ENCODE measurements around the gene SLC2A14. TPM values are rescaled to one million over a fixed set of nuclear protein-coding genes. Genes with fewer than 3 reads are reported as not detected.
A peak's percentile ranks its signal among the peaks of the same experiment; 100 is the strongest.
"Not testable (repeated sequence)": the region's sequence is repeated elsewhere in the genome, so short reads cannot be mapped to it uniquely, and the experiment has no call there.

Gene SLC2A14
- total and polyA plus RNA-seq, 5 experiments from 2014 or later, result 0.67 TPM; not detected in 4

DNA sequence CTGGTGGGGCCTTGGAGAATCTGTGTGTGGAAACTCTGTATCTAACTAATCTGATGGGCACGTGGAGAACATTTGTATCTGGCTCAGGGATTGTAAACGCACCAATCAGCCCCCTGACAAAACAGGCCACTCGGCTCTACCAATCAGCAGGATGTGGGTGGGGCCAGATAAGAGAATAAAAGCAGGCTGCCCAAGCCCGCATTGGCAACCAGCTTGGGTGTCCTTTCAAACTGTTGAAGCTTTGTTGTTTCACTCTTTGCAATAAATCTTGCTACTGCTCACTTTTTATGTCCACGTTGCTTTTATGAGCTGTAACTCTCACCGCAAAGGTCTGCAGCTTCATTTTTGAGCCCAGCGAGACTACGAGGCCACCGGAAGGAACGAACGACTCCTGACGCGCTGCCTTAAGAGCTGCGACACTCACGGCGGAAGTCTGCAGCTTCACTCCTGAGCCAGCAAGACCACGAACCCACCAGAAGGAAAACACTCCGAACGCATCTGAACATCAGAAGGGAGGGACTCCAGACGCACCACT lies 9.8 kb downstream of the SLC2A14 start:
- not testable (repeated sequence) for H3K36me3 Mint-ChIP-seq, H3K27me3 Mint-ChIP-seq, H3K9me3 Mint-ChIP-seq
- Mint-ChIP-seq H3K4me3 (peak overlapping the region; percentile 68 to 80 (median 78)), H3K4me1 (peaks cover 5 to 16% (median 9%) of the 10 kb centered on the region in 4 donors), H3K27ac (peak overlapping the region; percentile 87 to 98 (median 92))
- DNase-seq (peak in 9 of 10 donors; percentile 7 to 71 (median 46)), ATAC-seq (peak; percentile 65 to 74)
- POLR2A ChIA-PET, result interaction anchor here (0.6 to 4.9 kb wide), 10 partner anchors 16 to 223 kb away, joined by 3 to 40 read pairs (median 5); partner anchors contain the start of gene SLC2A3

DNA sequence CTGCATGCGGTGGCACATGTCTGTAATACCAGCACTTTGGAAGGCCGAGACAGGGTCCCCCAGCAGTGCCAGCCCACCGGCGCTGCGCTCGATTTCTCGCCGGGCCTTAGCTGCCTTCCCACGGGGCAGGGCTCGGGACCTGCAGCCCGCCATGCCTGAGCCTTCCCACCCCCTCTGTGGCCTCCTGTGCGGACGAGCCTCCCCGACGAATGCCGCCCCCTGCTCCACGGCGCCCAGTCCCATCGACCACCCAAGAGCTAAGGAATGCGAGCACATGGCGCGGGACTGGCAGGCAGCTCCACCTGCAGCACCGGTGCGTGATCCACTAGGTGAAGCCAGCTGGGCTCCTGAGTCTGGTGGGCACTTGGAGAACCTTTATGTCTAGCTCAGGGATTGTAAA lies 10.4 kb downstream of the SLC2A14 start:
- H3K4me1 Mint-ChIP-seq, result peaks cover 5 to 16% (median 9%) of the 10 kb centered on the region in 4 donors
- not testable (repeated sequence) for DNase-seq, H3K36me3 Mint-ChIP-seq, H3K9me3 Mint-ChIP-seq, ATAC-seq, H3K27me3 Mint-ChIP-seq
- H3K27ac Mint-ChIP-seq, result peak overlapping the region in 3 of 10 donors; percentile 93 to 98 (median 94)
- POLR2A ChIA-PET, result interaction anchor here (0.7 to 4.9 kb wide), 7 partner anchors 21 to 216 kb away, joined by 3 to 40 read pairs (median 8); partner anchors contain the start of gene SLC2A3
- peak overlapping the region in 1 of 10 donors; percentile 68 for H3K4me3 Mint-ChIP-seq

DNA sequence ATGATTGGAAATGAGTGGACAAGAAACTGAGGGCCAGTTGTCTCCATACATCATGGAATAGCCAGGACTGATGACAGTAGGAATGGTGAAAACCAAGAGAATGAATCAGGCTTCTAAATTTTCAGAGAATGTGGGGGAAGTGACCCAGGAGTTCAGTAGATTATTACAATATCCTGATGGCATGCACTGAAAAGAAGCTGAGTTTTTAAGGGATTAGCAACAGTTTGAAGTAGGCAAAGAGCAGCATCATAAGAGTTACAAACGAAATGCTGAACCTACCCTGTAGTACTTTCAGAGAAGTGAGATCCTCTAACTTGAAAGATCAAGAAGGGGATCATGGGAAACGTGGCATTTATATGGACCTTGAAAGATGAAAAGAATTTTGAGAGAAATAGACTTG lies 13.2 kb downstream of the SLC2A14 start:
- peaks cover 0 to 2% (median 0%) of the 10 kb centered on the region in 3 donors for H3K36me3 Mint-ChIP-seq
- POLR2A ChIA-PET, result interaction anchor here (0.6 to 4.9 kb wide), 3 partner anchors 74 to 222 kb away, joined by 3 to 40 read pairs (median 3); partner anchors contain the start of gene SLC2A3
- peak overlapping the region in 4 of 10 donors; percentile 52 to 89 (median 71) for H3K27ac Mint-ChIP-seq
- no peaks in the 10 kb centered on the region for H3K9me3 Mint-ChIP-seq
- H3K4me1 Mint-ChIP-seq, result peaks cover 5 to 16% (median 9%) of the 10 kb centered on the region in 4 donors
- H3K27me3 Mint-ChIP-seq, result no peaks in the 10 kb centered on the region
- H3K4me3 Mint-ChIP-seq, result no peak overlapping the region
- ATAC-seq (no peak), DNase-seq (no peak)

DNA sequence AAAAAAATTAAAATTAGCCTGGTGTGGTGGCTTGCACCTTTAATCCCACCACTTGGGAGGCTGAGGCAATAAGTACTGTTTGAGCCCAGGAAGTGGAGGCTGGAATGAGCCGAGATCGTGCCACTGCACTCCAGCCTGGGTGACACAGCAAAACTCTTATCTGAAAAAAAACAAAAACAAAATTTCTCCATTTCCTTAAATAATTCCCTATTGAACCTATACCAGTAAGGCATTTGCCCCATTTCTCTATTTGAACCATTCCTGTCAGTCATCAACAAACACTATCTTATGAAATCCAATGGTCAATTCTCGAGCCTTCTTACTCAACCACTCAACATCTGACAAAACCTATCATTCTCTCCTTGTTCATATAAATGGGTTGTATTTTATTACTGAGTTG lies 14.7 kb downstream of the SLC2A14 start:
- no peak for DNase-seq
- H3K27ac Mint-ChIP-seq, result no peak overlapping the region
- H3K36me3 Mint-ChIP-seq, result peaks cover 0 to 2% (median 0%) of the 10 kb centered on the region in 3 donors
- POLR2A ChIA-PET, result interaction anchor here (0.6 kb wide), 1 partner anchor 73 kb away, joined by 3 read pairs; no protein-coding TSS in a partner anchor
- H3K27me3 Mint-ChIP-seq, result peaks cover 0 to 4% (median 0%) of the 10 kb centered on the region in 5 donors
- no peaks in the 10 kb centered on the region for H3K9me3 Mint-ChIP-seq
- ATAC-seq, result no peak
- H3K4me1 Mint-ChIP-seq, result peaks cover 3 to 9% (median 6%) of the 10 kb centered on the region in 4 donors
- no peak overlapping the region for H3K4me3 Mint-ChIP-seq

DNA sequence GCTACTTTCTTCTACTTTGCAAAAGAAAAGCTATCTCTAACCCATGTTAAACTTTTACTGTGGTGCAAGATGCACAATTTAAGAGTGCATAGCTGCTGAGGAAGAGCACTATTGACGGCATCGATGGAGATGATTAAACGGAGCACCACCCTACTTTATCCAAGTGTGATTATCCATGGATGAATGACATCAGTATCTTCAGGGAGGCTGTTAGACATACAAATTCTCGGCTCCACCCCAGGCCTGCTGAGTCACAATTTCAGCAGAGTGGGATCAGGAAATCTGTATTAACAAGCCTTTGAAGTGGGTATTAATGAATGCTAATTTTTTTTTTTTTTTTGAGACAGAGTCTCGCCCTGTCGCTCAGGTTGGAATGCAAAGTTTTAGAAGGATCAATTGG lies 16.2 kb downstream of the SLC2A14 start:
- H3K36me3 Mint-ChIP-seq, result peaks cover 0 to 2% (median 0%) of the 10 kb centered on the region in 3 donors
- no peak for ATAC-seq
- no peaks in the 10 kb centered on the region for H3K9me3 Mint-ChIP-seq
- no peak for DNase-seq
- POLR2A ChIA-PET, result no interaction called here
- H3K27me3 Mint-ChIP-seq, result peaks cover 0 to 12% (median 5%) of the 10 kb centered on the region in 5 donors
- H3K4me3 Mint-ChIP-seq, result no peak overlapping the region
- H3K27ac Mint-ChIP-seq, result no peak overlapping the region
- H3K4me1 Mint-ChIP-seq, result peaks cover 2 to 5% (median 2%) of the 10 kb centered on the region in 4 donors

DNA sequence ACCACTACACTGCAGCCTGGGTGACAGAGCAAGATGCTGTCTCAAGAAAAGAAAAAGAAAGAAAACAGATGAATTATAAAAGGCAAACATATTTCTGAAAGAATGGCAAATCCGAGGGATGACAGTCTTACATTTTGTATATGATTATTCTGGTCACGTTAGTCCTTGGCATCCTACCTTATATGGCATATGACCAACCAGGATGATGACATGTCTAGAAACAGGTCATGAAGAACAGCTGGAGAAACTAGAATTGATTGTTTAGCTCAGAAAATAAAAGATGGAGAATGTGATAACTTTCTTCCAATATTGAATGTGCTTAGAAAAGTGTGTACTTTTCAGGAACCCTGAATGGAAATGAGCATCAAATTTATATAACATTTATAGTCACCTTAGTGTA lies 19.2 kb downstream of the SLC2A14 start:
- H3K36me3 Mint-ChIP-seq, result peaks cover 0 to 6% (median 0%) of the 10 kb centered on the region in 3 donors
- H3K4me3 Mint-ChIP-seq, result no peak overlapping the region
- H3K27me3 Mint-ChIP-seq, result peaks cover 5 to 26% (median 15%) of the 10 kb centered on the region in 5 donors
- H3K9me3 Mint-ChIP-seq, result no peaks in the 10 kb centered on the region
- no peaks in the 10 kb centered on the region for H3K4me1 Mint-ChIP-seq
- DNase-seq (no peak), ATAC-seq (no peak)
- no peak overlapping the region for H3K27ac Mint-ChIP-seq
- POLR2A ChIA-PET, result interaction anchor here (0.6 kb wide), 1 partner anchor 51 kb away, joined by 3 read pairs; no protein-coding TSS in a partner anchor

DNA sequence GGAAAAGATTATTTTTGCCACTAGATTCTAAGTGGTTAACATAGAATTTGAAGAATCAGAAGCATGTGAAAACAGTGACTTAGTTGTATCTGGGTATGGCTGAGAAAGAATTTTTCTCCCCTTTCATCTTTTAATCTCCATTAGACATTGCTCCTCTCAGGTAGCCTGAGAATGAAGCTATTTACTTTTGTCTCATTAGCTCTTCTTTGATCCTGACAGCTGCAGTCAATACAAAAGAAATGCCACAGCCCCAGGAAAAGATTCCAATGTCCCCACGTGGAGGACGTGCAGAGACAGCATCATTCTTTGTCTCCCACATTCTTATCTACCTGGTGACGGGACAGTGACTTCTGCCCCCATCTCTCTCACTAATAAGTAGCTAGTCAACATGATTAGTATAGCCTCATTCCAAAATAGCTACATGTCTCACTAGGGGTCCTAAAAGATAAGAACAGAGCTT lies 21.1 kb downstream of the SLC2A14 start:
- H3K4me1 Mint-ChIP-seq, H3K4me3 Mint-ChIP-seq, H3K36me3 Mint-ChIP-seq, H3K27ac Mint-ChIP-seq, ATAC-seq, DNase-seq, H3K9me3 Mint-ChIP-seq, POLR2A ChIA-PET: not testable (repeated sequence)
- H3K27me3 Mint-ChIP-seq, result peaks cover 5 to 26% (median 17%) of the 10 kb centered on the region in 5 donors

DNA sequence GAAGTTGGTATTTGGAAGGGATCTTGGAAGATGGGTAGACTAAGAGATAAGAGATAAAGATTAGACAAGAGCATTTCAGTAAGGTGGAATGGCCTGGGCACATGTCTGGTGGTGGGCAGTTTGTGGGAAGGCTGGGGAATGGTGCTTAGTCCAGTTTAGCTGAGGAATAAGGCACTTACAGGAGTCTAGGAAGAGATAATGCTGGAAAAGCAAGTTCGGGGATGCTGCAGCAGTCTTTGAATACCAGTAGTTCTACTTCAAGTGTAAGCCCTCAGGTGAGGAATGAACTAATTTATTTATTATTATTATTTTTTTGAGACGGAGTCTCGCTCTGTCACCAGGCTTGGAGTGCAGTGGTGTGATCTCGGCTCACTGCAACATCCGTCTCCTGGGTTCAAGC lies 22.6 kb downstream of the SLC2A14 start:
- H3K36me3 Mint-ChIP-seq, H3K27ac Mint-ChIP-seq, H3K9me3 Mint-ChIP-seq, ATAC-seq, H3K4me1 Mint-ChIP-seq, POLR2A ChIA-PET, DNase-seq, H3K4me3 Mint-ChIP-seq: not testable (repeated sequence)
- peaks cover 5 to 26% (median 17%) of the 10 kb centered on the region in 5 donors for H3K27me3 Mint-ChIP-seq

DNA sequence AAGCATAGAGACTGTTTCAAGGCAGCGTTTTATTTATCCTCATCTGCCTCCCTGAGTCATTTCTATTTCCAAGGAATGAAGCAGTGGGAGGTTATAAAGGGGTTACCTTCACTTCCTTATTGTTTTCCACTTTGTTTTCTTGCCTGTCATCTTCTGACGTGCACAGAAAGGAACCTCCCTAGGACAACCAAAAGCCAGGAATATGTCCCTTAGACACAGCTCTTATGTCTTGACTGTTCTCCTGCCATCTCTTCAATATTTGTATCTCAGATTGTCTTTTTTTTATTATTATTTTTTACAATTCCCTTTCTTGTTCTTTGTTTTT lies 24.7 kb downstream of the SLC2A14 start:
- H3K9me3 Mint-ChIP-seq, ATAC-seq, H3K4me3 Mint-ChIP-seq, H3K27ac Mint-ChIP-seq, H3K36me3 Mint-ChIP-seq, DNase-seq, POLR2A ChIA-PET: not testable (repeated sequence)
- Mint-ChIP-seq H3K4me1 (peaks cover 3 to 15% (median 8%) of the 10 kb centered on the region in 4 donors), H3K27me3 (peaks cover 5 to 26% (median 17%) of the 10 kb centered on the region in 5 donors)

DNA sequence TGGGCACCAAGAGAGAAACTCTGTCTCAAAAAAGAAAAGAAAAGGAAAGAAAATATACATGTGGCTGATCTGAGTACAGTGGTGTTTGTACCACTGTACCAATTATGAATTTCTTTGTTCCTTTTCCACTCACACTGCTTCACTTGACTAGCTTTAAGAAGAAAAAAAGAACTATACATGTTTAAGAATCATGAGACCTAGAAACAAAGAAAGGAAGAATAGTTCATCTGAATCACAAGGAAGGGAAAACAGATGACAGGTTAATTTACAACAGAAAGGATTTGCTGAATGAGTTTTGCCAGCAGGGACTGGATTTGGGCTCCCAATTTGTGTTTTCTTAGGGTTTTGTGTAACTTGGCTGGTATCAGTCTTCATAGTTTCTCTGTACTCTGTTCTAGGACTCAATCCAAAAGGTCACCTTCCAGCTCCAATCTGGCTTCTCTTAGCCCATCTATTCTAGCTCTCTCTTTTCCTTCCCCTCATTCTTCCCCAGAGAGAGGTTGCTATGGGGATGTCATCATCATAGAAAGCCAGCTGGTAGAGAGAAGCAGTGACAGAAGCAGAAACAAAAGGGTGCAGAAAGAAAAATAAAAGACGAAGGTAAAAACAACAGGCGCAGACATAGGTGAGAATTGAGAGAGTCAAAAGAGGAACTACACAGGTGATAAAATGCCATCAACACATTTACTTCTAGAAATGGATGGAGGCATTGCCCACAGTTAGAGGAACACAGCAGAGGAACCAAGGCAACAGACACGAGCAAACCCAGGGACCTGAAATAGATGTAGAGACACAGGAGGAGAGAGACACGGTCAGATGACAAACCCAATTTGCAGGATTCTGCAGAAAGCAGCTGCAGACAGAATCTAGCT lies 25.3 kb downstream of the SLC2A14 start:
- peak overlapping the region in 1 of 10 donors; percentile 15 for H3K4me3 Mint-ChIP-seq
- H3K9me3 Mint-ChIP-seq, H3K36me3 Mint-ChIP-seq, DNase-seq: not testable (repeated sequence)
- H3K4me1 Mint-ChIP-seq, result peaks cover 3 to 15% (median 8%) of the 10 kb centered on the region in 4 donors
- ATAC-seq, result peak in 1 of 2 donors; percentile 22
- H3K27me3 Mint-ChIP-seq, result peaks cover 5 to 23% (median 12%) of the 10 kb centered on the region in 5 donors
- peak overlapping the region in 3 of 10 donors; percentile 8 to 15 (median 13) for H3K27ac Mint-ChIP-seq
- POLR2A ChIA-PET, result interaction anchor here (0.7 kb wide), 1 partner anchor 16 kb away, joined by 3 read pairs; no protein-coding TSS in a partner anchor

DNA sequence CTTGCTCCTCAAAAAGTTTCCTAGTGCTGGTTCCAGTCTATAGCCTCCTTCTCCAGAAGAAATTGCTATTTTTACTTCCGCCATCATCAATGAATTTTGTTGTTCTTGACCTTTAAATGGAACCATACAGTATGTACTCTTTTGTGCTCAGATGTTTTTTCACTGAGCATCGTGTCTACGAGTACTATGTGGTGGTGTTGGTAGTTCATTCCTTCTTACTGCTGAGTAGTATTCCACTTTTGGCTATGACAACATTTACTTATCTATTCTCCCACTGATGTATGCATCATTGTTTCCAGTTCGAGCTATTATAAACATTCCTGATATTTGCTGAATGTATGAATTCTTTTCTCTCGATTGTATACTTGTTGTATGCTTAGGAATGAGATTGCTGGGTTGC lies 28.6 kb downstream of the SLC2A14 start:
- Mint-ChIP-seq H3K36me3 (peaks cover 0 to 3% (median 0%) of the 10 kb centered on the region in 3 donors), H3K4me3 (peak overlapping the region in 2 of 10 donors; percentile 39 to 66), H3K27ac (peak overlapping the region in 1 of 10 donors; percentile 43), H3K4me1 (peaks cover 3 to 15% (median 8%) of the 10 kb centered on the region in 4 donors), H3K9me3 (no peaks in the 10 kb centered on the region), H3K27me3 (peaks cover 0 to 13% (median 6%) of the 10 kb centered on the region in 5 donors)
- POLR2A ChIA-PET, result interaction anchor here (0.7 kb wide), 1 partner anchor 11 kb away, joined by 4 read pairs; no protein-coding TSS in a partner anchor
- ATAC-seq (no peak), DNase-seq (no peak)

DNA sequence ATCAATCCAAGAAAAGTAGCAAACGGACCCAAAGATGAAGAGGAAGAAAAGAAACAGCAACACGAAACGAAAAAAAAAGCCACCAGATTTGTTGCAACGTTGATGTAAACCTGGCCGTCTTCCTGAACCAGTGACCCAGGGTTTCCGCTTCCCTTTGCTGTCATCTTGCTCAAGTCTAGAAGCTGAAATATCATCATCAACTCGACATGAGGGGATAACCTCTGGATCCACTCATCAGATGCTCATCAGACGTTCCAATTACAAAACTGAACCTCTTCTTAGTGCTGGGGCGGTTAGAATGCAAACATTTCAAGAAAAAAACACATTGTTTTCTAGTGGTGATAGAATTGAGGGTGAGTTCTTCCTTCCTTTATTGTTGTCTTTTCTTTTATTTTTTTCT lies 29.1 kb downstream of the SLC2A14 start:
- ATAC-seq, result peak; percentile 92 to 97
- Mint-ChIP-seq H3K4me1 (peaks cover 3 to 15% (median 8%) of the 10 kb centered on the region in 4 donors), H3K4me3 (peak overlapping the region in 9 of 10 donors; percentile 4 to 74 (median 66)), H3K27me3 (peaks cover 0 to 13% (median 6%) of the 10 kb centered on the region in 5 donors), H3K27ac (peak overlapping the region in 8 of 10 donors; percentile 43 to 87 (median 79))
- H3K36me3 Mint-ChIP-seq, H3K9me3 Mint-ChIP-seq: not testable (repeated sequence)
- POLR2A ChIA-PET, result interaction anchor here (0.7 kb wide), 1 partner anchor 12 kb away, joined by 4 read pairs; no protein-coding TSS in a partner anchor
- peak in 5 of 10 donors; percentile 8 to 50 (median 12) for DNase-seq
